H9 (cell line): Measurements from ENCODE around the gene DNMT3L. TPM values are rescaled to one million over a fixed set of nuclear protein-coding genes. Genes with fewer than 3 reads are reported as not detected.

Source experiments
- DNase-seq: peaks from one replicate; pipeline ENCODE4 v3.0.0-alpha.2; 2017
- H2AFZ ChIP-seq: one replicate; pipeline ENCODE4 v1.6.1; 2013; ENCODE audit warnings: mild to moderate bottlenecking, low read length, control low read depth, moderate library complexity
- H2AK5ac ChIP-seq: 2 replicates; pipeline ENCODE4 v1.6.1; 2013; ENCODE audit warnings: low read length, control low read depth, mixed read lengths; ENCODE audit not compliant: insufficient read length
- H2BK120ac ChIP-seq: one replicate; pipeline ENCODE4 v1.6.1; 2013; ENCODE audit warnings: low read depth, mild to moderate bottlenecking, low read length, control low read depth, inconsistent platforms; ENCODE audit not compliant: poor library complexity, severe bottlenecking
- H2BK12ac ChIP-seq: 2 replicates; pipeline ENCODE4 v1.6.1; 2013; ENCODE audit warnings: low read length, control low read depth, mixed read lengths, low read depth; ENCODE audit not compliant: insufficient read length
- H2BK15ac ChIP-seq: 2 replicates; pipeline ENCODE4 v1.6.1; 2013; ENCODE audit warnings: low read depth, low read length, control low read depth
- H2BK20ac ChIP-seq: one replicate; pipeline ENCODE4 v1.6.1; 2013; ENCODE audit warnings: low read depth, mild to moderate bottlenecking, low read length, control low read depth, inconsistent platforms; ENCODE audit not compliant: poor library complexity, severe bottlenecking
- H2BK5ac ChIP-seq: 2 replicates; pipeline ENCODE4 v1.6.1; 2013; ENCODE audit warnings: low read length, control low read depth, mixed read lengths; ENCODE audit not compliant: insufficient read length
- H3K14ac ChIP-seq: 2 replicates; pipeline ENCODE4 v1.6.1; 2013; ENCODE audit warnings: low read length, control low read depth; ENCODE audit not compliant: insufficient read depth
- H3K18ac ChIP-seq: 2 replicates; pipeline ENCODE4 v1.6.1; 2013; ENCODE audit warnings: low read depth, mild to moderate bottlenecking, mixed read lengths, low read length, control low read depth; ENCODE audit not compliant: insufficient read length
- H3K23ac ChIP-seq: 2 replicates; pipeline ENCODE4 v1.6.1; 2013; ENCODE audit warnings: low read length, control low read depth, mixed read lengths, low read depth; ENCODE audit not compliant: insufficient read length
- H3K23me2 ChIP-seq: 2 replicates; pipeline ENCODE4 v1.6.1; 2013; ENCODE audit warnings: low read depth, mild to moderate bottlenecking, mixed read lengths, low read length, control low read depth; ENCODE audit not compliant: insufficient read length, poor library complexity, severe bottlenecking
- H3K27ac ChIP-seq: 2 replicates; pipeline ENCODE4 v1.5.1; 2013; ENCODE audit warnings: low read length, control low read depth, mixed read lengths, low read depth; ENCODE audit not compliant: insufficient read length
- H3K27me3 ChIP-seq: 2 replicates; pipeline ENCODE4 v1.6.1; 2013; ENCODE audit warnings: low read length, control low read depth, inconsistent platforms; ENCODE audit not compliant: insufficient read depth
- H3K4ac ChIP-seq: 2 replicates; pipeline ENCODE4 v1.6.1; 2013; ENCODE audit warnings: low read depth, mild to moderate bottlenecking, control low read depth, inconsistent platforms, low read length, moderate library complexity
- H3K4me1 ChIP-seq: 2 replicates; pipeline ENCODE4 v1.6.1; 2013; ENCODE audit warnings: low read length, control low read depth, inconsistent platforms; ENCODE audit not compliant: insufficient read depth
- H3K4me2 ChIP-seq: 2 replicates; pipeline ENCODE4 v1.6.1; 2013; ENCODE audit warnings: low read length, control low read depth, mixed read lengths; ENCODE audit not compliant: insufficient read length, insufficient read depth
- H3K56ac ChIP-seq: 2 replicates; pipeline ENCODE4 v1.6.1; 2013; ENCODE audit warnings: low read depth, mild to moderate bottlenecking, mixed read lengths, low read length, control low read depth; ENCODE audit not compliant: insufficient read length
- H3K79me1 ChIP-seq: 2 replicates; pipeline ENCODE4 v1.6.1; 2013; ENCODE audit warnings: low read depth, mild to moderate bottlenecking, moderate library complexity, low read length, control low read depth, inconsistent platforms; ENCODE audit not compliant: insufficient read depth, poor library complexity, severe bottlenecking
- H3K79me2 ChIP-seq: 2 replicates; pipeline ENCODE4 v1.6.1; 2013; ENCODE audit warnings: low read length, control low read depth, inconsistent platforms; ENCODE audit not compliant: insufficient read depth
- H3K9ac ChIP-seq: 2 replicates; pipeline ENCODE4 v1.6.1; 2013; ENCODE audit warnings: low read length, control low read depth, mixed read lengths; ENCODE audit not compliant: insufficient read length; ENCODE audit errors: extremely low read depth
- H3K9me3 ChIP-seq: one replicate; pipeline ENCODE4 v1.6.1; 2013; ENCODE audit warnings: low read depth, low read length, inconsistent platforms; ENCODE audit not compliant: control insufficient read depth
- H3T11ph ChIP-seq: one replicate; pipeline ENCODE4 v1.6.1; 2013; ENCODE audit warnings: mild to moderate bottlenecking, low read length, control low read depth, inconsistent platforms
- H4K20me1 ChIP-seq: one replicate; pipeline ENCODE4 v1.6.1; 2013; ENCODE audit not compliant: control insufficient read depth, insufficient read length, insufficient read depth
- H4K5ac ChIP-seq: 2 replicates; pipeline ENCODE4 v1.6.1; 2013; ENCODE audit warnings: low read depth, mild to moderate bottlenecking, mixed read lengths, low read length, control low read depth; ENCODE audit not compliant: insufficient read length
- H4K8ac ChIP-seq: replicated peaks from 2 replicates; pipeline ENCODE4 v1.6.1; 2013; ENCODE audit warnings: low read length, control low read depth, mixed read lengths, low read depth; ENCODE audit not compliant: insufficient read length
- H4K91ac ChIP-seq: 2 replicates; pipeline ENCODE4 v1.6.1; 2013; ENCODE audit warnings: low read depth, mild to moderate bottlenecking, moderate library complexity, mixed read lengths, low read length, control low read depth; ENCODE audit not compliant: insufficient read length
- H3K27ac Mint-ChIP-seq, 3 experiments: 2 replicates in 2 of 3; 3 replicates in 1 of 3; pipeline ENCODE4 v1.8.0; 2020 to 2021; ENCODE audit warnings: mixed read lengths in 3 of 3, mild to moderate bottlenecking in 1 of 3, moderate library complexity in 1 of 3
- H3K27me3 Mint-ChIP-seq: 2 replicates; pipeline ENCODE4 v1.8.0; 2021; ENCODE audit warnings: low read depth, mild to moderate bottlenecking, moderate library complexity, mixed read lengths
- H3K36me3 Mint-ChIP-seq, 3 experiments: 2 replicates in 2 of 3; 3 replicates in 1 of 3; pipeline ENCODE4 v1.8.0; 2020 to 2021; ENCODE audit warnings: low read depth in 3 of 3, mixed read lengths in 3 of 3; ENCODE audit not compliant: insufficient read depth in 1 of 3
- H3K4me1 Mint-ChIP-seq, 2 experiments: 2 replicates each; pipeline ENCODE4 v1.8.0; 2020; ENCODE audit warnings: mixed read lengths in 2 of 2
- H3K4me3 Mint-ChIP-seq, 2 experiments: 2 replicates in 1 of 2; 3 replicates in 1 of 2; pipeline ENCODE4 v1.8.0; 2020 to 2021; ENCODE audit warnings: mild to moderate bottlenecking in 2 of 2, mixed read lengths in 2 of 2, moderate library complexity in 1 of 2
- H3K9me3 Mint-ChIP-seq, 2 experiments: 2 replicates in 1 of 2; 3 replicates in 1 of 2; pipeline ENCODE4 v1.8.0; 2020; ENCODE audit warnings: mild to moderate bottlenecking in 2 of 2, mixed read lengths in 2 of 2, moderate library complexity in 1 of 2
- CTCF ChIP-seq: fragments of 200-600 bp; sonication (generic); conservative IDR thresholded peaks from 3 replicates; pipeline ENCODE4 v1.8.0; 2021; ENCODE audit warnings: antibody characterized with exemption, mild to moderate bottlenecking
- WGBS: extraction: QIAGEN DNeasy Blood & Tissue Kit; methylation state at CpG from one replicate; pipeline ENCODE4 v1.1.7; 2013; ENCODE audit warnings: missing lambda C conversion rate, low lambda C conversion rate, mixed read lengths; ENCODE audit not compliant: insufficient read length; ENCODE audit errors: extremely low coverage; 5-methylcytosine and 5-hydroxymethylcytosine counted together
- total RNA-seq: library from RNA; stranded (reverse); gene quantifications from 2 replicates; pipeline ENCODE4 v1.2.1, GENCODE V29; 2021

The DNMT3L gene
- total RNA-seq, 1 experiment from 2014 or later: 0.77 TPM

GRCh38 chr21:44288251-44289110, 26.8 kb upstream of the DNMT3L start:
- Histone ChIP-seq H4K91ac (no peak overlapping the region), H3K27ac (no peak overlapping the region), H2BK15ac (no peak overlapping the region), H2BK20ac (no peak overlapping the region), H3K14ac (no peak overlapping the region; the same call in 1 of the 2 replicates), H3K4ac (no peak overlapping the region), H3K23me2 (no peaks in the 10 kb centered on the region), H2BK5ac (no peak overlapping the region), H3T11ph (no peak overlapping the region), H3K9me3 (no peaks in the 10 kb centered on the region), H3K18ac (no peak overlapping the region), H3K56ac (no peak overlapping the region), H3K4me1 (no peaks in the 10 kb centered on the region), H3K4me2 (no peak overlapping the region), H2AFZ (no peak overlapping the region), H3K23ac (no peak overlapping the region), H4K8ac (no peak overlapping the region), H4K20me1 (no peaks in the 10 kb centered on the region), H3K9ac (no peak overlapping the region), H2BK120ac (no peak overlapping the region), H3K79me2 (no peaks in the 10 kb centered on the region), H3K27me3 (no peaks in the 10 kb centered on the region), H2AK5ac (no peak overlapping the region), H3K79me1 (no peaks in the 10 kb centered on the region), H2BK12ac (no peak overlapping the region), H4K5ac (no peak overlapping the region)
- WGBS: no CpG with 5 or more reads among the region's 23 CpGs
- H3K36me3 Mint-ChIP-seq: no peaks in the 10 kb centered on the region
- peaks cover 11% of the 10 kb centered on the region for H3K27me3 Mint-ChIP-seq
- no peak overlapping the region for H3K4me3 Mint-ChIP-seq
- H3K27ac Mint-ChIP-seq: no peak overlapping the region
- H3K9me3 Mint-ChIP-seq: no peaks in the 10 kb centered on the region
- peaks cover 11 to 14% of the 10 kb centered on the region in 2 experiments for H3K4me1 Mint-ChIP-seq
- no peak for TF ChIP-seq CTCF
- no peak for DNase-seq
